Lower lobe of right lung (tissue), 2 donors: ENCODE measurements around the gene ERG. TPM values are rescaled to one million over a fixed set of nuclear protein-coding genes. Genes with fewer than 3 reads are reported as not detected.

Experiments used
- ATAC-seq, 2 donors: fragments of 200-7000 bp; cut with Tn5 transposase; one replicate each; pipeline ENCODE4 v1.9.1; 2020 to 2022; ENCODE audit warnings: mild to moderate bottlenecking in 2 of 2, moderate library complexity in 2 of 2
- DNase-seq: peaks from one replicate; pipeline ENCODE4 v3.0.0-alpha.2; 2020
- H3K27ac ChIP-seq: fragments of 200-600 bp; one replicate; pipeline ENCODE4 v1.8.0; 2022
- H3K27me3 ChIP-seq: fragments of 200-600 bp; one replicate; pipeline ENCODE4 v1.8.0; 2022; ENCODE audit warnings: low read depth
- H3K36me3 ChIP-seq: fragments of 200-600 bp; one replicate; pipeline ENCODE4 v1.8.0; 2022; ENCODE audit warnings: mild to moderate bottlenecking
- H3K4me1 ChIP-seq: fragments of 200-600 bp; one replicate; pipeline ENCODE4 v1.8.0; 2022
- H3K4me3 ChIP-seq: fragments of 200-600 bp; one replicate; pipeline ENCODE4 v1.8.0; 2022; ENCODE audit warnings: mild to moderate bottlenecking
- H3K9me3 ChIP-seq: fragments of 200-600 bp; one replicate; pipeline ENCODE4 v1.8.0; 2022
- CTCF ChIP-seq: fragments of 200-600 bp; IDR thresholded peaks from one replicate; pipeline ENCODE4 v1.8.0; 2022; ENCODE audit warnings: antibody characterized with exemption, mild to moderate bottlenecking
- intact Hi-C: fragments of 100-400 bp; cut with DNase I; formaldehyde crosslinking; loops from one replicate; pipeline ENCODE4 v1.11.0; 2022
- total RNA-seq: library from RNA; stranded (reverse); fragmentation: NEBNext Ultra II Directional; extraction: Animal tissue kit (Norgen Biotek cat#: 25700); gene quantifications from one replicate; pipeline ENCODE4 v1.2.1, GENCODE V29; 2021
- donor health status: DM: no; HTN: yes; CAD: no; lungs with severe emphysema.

ERG gene
- total RNA-seq, 1 donor from 2014 or later = 38.0 TPM

GRCh38 chr21:38409907-38410306 is 88.4 kb downstream of the ERG start:
- no peak overlapping the region for H3K27ac ChIP-seq
- intact Hi-C loops = no loop called here
- H3K9me3 ChIP-seq = no peaks in the 10 kb centered on the region
- no peak overlapping the region for H3K4me3 ChIP-seq
- no peak for TF ChIP-seq CTCF
- no peaks in the 10 kb centered on the region for H3K4me1 ChIP-seq
- no peak for DNase-seq
- H3K36me3 ChIP-seq = no peaks in the 10 kb centered on the region
- no peak for ATAC-seq
- no peaks in the 10 kb centered on the region for H3K27me3 ChIP-seq

- intact Hi-C loops = no loop called here
Measured at GRCh38 chr21:38404177-38404576, 94.1 kb downstream of the ERG start.

GRCh38 chr21:38402795-38403194 is 95.5 kb downstream of the ERG start:
- Histone ChIP-seq H3K27me3 (no peaks in the 10 kb centered on the region), H3K9me3 (no peaks in the 10 kb centered on the region), H3K27ac (no peak overlapping the region), H3K4me1 (no peaks in the 10 kb centered on the region), H3K36me3 (peaks cover 34% of the 10 kb centered on the region), H3K4me3 (no peak overlapping the region)
- intact Hi-C loops = no loop called here
- TF ChIP-seq CTCF = no peak
- DNase-seq (no peak), ATAC-seq (no peak)

More at GRCh38 chr21:38404177-38404576, 94.1 kb downstream of the ERG start:
- Histone ChIP-seq H3K4me1 (no peaks in the 10 kb centered on the region), H3K36me3 (peaks cover 26% of the 10 kb centered on the region), H3K27ac (no peak overlapping the region), H3K27me3 (no peaks in the 10 kb centered on the region), H3K4me3 (no peak overlapping the region), H3K9me3 (no peaks in the 10 kb centered on the region)
- no peak for DNase-seq
- no peak for ATAC-seq
- no peak for TF ChIP-seq CTCF

- ATAC-seq (no peak), DNase-seq (no peak)
- H3K4me3 ChIP-seq = no peak overlapping the region
- H3K27me3 ChIP-seq = no peaks in the 10 kb centered on the region
- no peaks in the 10 kb centered on the region for H3K4me1 ChIP-seq
- TF ChIP-seq CTCF = no peak
- H3K36me3 ChIP-seq = peaks cover 34% of the 10 kb centered on the region
- H3K27ac ChIP-seq = no peak overlapping the region
- H3K9me3 ChIP-seq = no peaks in the 10 kb centered on the region
- intact Hi-C loops = no loop called here
Measured at GRCh38 chr21:38402291-38402690, 96.0 kb downstream of the ERG start.

- Histone ChIP-seq H3K9me3 (no peaks in the 10 kb centered on the region), H3K27ac (no peak overlapping the region), H3K4me3 (no peak overlapping the region), H3K27me3 (no peaks in the 10 kb centered on the region), H3K4me1 (no peaks in the 10 kb centered on the region), H3K36me3 (peaks cover 34% of the 10 kb centered on the region)
- TF ChIP-seq CTCF = no peak
- no peak for DNase-seq
- intact Hi-C loops = no loop called here
- ATAC-seq = no peak
Measured at GRCh38 chr21:38401191-38401926, 96.9 kb downstream of the ERG start.
